COLO829 (cell line): Measurements from ENCODE around the gene ANKRD33B.
"Not testable (repeated sequence)": the region's sequence is repeated elsewhere in the genome, so short reads cannot be mapped to it uniquely, and the experiment has no call there.

ENCODE experiments used
- DNase-seq: peaks from one replicate; pipeline ENCODE4 v3.0.0; 2012; ENCODE audit warnings: low spot score

The ANKRD33B gene

GRCh38 chr5:10537624-10538023, 26.2 kb upstream of the ANKRD33B start:
- no peak for DNase-seq

GRCh38 chr5:10538103-10538788, 25.6 kb upstream of the ANKRD33B start:
- DNase-seq: no peak

- no peak for DNase-seq
Observed at GRCh38 chr5:10538789-10539686, 24.8 kb upstream of the ANKRD33B start.

GRCh38 chr5:10539687-10539998, 24.2 kb upstream of the ANKRD33B start:
- no peak for DNase-seq

- no peak for DNase-seq
Observed at GRCh38 chr5:10540036-10540544, 23.8 kb upstream of the ANKRD33B start.

- no peak for DNase-seq
Observed at GRCh38 chr5:10540951-10541646, 22.8 kb upstream of the ANKRD33B start.

GRCh38 chr5:10542055-10542550, 21.8 kb upstream of the ANKRD33B start:
- no peak for DNase-seq

- DNase-seq: no peak
Observed at GRCh38 chr5:10543585-10544040, 20.3 kb upstream of the ANKRD33B start.

- DNase-seq: no peak
Observed at GRCh38 chr5:10545084-10545483, 18.8 kb upstream of the ANKRD33B start.

- no peak for DNase-seq
Observed at GRCh38 chr5:10546186-10546585, 17.7 kb upstream of the ANKRD33B start.

GRCh38 chr5:10548418-10549122, 15.3 kb upstream of the ANKRD33B start:
- no peak for DNase-seq

GRCh38 chr5:10549123-10549514, 14.8 kb upstream of the ANKRD33B start:
- not testable (repeated sequence) for DNase-seq

GRCh38 chr5:10550222-10550995, 13.5 kb upstream of the ANKRD33B start:
- DNase-seq: no peak

GRCh38 chr5:10551782-10552138, 12.1 kb upstream of the ANKRD33B start:
- DNase-seq: no peak

GRCh38 chr5:10552183-10553143, 11.4 kb upstream of the ANKRD33B start:
- DNase-seq: no peak

- DNase-seq: no peak
Observed at GRCh38 chr5:10553476-10553875, 10.4 kb upstream of the ANKRD33B start.

GRCh38 chr5:10555277-10555684, 8.6 kb upstream of the ANKRD33B start:
- peak; percentile 48 for DNase-seq

GRCh38 chr5:10556289-10556807, 7.5 kb upstream of the ANKRD33B start:
- no peak for DNase-seq

GRCh38 chr5:10556893-10557746, 6.8 kb upstream of the ANKRD33B start:
- DNase-seq: no peak
